ENCODE results near the gene BBS7. TPM values are rescaled to one million over a fixed set of nuclear protein-coding genes. Genes with fewer than 3 reads are reported as not detected.

Gene BBS7
- total RNA-seq, 1 experiment from 2014 or later = 26.2 TPM

DNA sequence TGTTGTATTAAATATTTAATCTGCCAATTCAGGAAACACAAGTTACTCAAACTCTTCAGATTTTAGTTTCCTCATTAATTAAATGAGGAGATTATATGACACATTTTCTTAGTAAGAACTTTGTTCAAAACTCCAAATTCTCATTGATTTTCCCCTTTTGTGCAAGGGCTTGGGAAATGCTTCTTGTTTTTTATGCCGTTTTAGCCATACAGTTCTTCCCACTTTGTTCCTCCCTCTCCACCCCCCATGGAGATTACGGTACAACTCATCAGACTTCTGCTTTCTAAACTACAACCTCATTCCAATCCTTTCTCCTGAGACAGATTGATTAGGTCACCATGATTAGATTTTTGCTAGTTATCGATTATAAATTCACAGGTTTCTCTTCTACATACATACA, 10.9 kb upstream of the BBS7 start:
- no peak overlapping the region for H4K8ac ChIP-seq (replicated peaks; ENCODE audit: insufficient read length, low read depth, low read length)
- no peaks in the 10 kb centered on the region for H3K79me2 ChIP-seq (ENCODE audit: insufficient read depth, low read length)
- Mint-ChIP-seq H3K27me3 (ENCODE audit: low read depth) (peaks cover 2% of the 10 kb centered on the region; the same call in 1 of the 2 replicates), H3K36me3 (ENCODE audit: insufficient read depth in 1 of 3, low read depth in 3 of 3) (no peaks in the 10 kb centered on the region), H3K9me3 (no peaks in the 10 kb centered on the region), H3K27ac (no peak overlapping the region), H3K4me3 (no peak overlapping the region), H3K4me1 (peaks cover 0 to 2% of the 10 kb centered on the region in 2 experiments; a peak in 1 of 4 replicates)
- H2AFZ ChIP-seq (ENCODE audit: low read length) = no peak overlapping the region
- H3K18ac ChIP-seq (ENCODE audit: insufficient read length, low read depth, low read length) = no peak overlapping the region
- H2BK5ac ChIP-seq (ENCODE audit: insufficient read length, low read length) = no peak overlapping the region
- no peak overlapping the region for H3K27ac ChIP-seq (ENCODE audit: insufficient read length, low read depth, low read length)
- H2BK120ac ChIP-seq (ENCODE audit: low read depth, low read length, poor library complexity, severe bottlenecking) = no peak overlapping the region
- no peak overlapping the region for H4K91ac ChIP-seq (ENCODE audit: insufficient read length, low read depth, low read length)
- H3K23me2 ChIP-seq (ENCODE audit: insufficient read length, low read depth, low read length, poor library complexity, severe bottlenecking) = no peaks in the 10 kb centered on the region
- TF ChIP-seq, protein P1, sequence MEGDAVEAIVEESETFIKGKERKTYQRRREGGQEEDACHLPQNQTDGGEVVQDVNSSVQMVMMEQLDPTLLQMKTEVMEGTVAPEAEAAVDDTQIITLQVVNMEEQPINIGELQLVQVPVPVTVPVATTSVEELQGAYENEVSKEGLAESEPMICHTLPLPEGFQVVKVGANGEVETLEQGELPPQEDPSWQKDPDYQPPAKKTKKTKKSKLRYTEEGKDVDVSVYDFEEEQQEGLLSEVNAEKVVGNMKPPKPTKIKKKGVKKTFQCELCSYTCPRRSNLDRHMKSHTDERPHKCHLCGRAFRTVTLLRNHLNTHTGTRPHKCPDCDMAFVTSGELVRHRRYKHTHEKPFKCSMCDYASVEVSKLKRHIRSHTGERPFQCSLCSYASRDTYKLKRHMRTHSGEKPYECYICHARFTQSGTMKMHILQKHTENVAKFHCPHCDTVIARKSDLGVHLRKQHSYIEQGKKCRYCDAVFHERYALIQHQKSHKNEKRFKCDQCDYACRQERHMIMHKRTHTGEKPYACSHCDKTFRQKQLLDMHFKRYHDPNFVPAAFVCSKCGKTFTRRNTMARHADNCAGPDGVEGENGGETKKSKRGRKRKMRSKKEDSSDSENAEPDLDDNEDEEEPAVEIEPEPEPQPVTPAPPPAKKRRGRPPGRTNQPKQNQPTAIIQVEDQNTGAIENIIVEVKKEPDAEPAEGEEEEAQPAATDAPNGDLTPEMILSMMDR (conservative IDR thresholded peaks at IDR 0.05) = no peak
- no peak overlapping the region for H3K4ac ChIP-seq (ENCODE audit: low read depth, low read length)
- no peak overlapping the region for H3K9ac ChIP-seq (ENCODE audit: extremely low read depth, insufficient read length, low read length)
- no peak overlapping the region for H2BK20ac ChIP-seq (ENCODE audit: low read depth, low read length, poor library complexity, severe bottlenecking)
- DNase-seq = no peak
- H3K79me1 ChIP-seq (ENCODE audit: insufficient read depth, low read depth, low read length, poor library complexity, severe bottlenecking) = no peaks in the 10 kb centered on the region
- no peak overlapping the region for H3K4me2 ChIP-seq (ENCODE audit: insufficient read depth, insufficient read length, low read length)
- H4K5ac ChIP-seq (ENCODE audit: insufficient read length, low read depth, low read length) = no peak overlapping the region
- no peak overlapping the region for H3K14ac ChIP-seq (ENCODE audit: insufficient read depth, low read length)
- no peak overlapping the region for H2BK12ac ChIP-seq (ENCODE audit: insufficient read length, low read depth, low read length)
- no peak overlapping the region for H2AK5ac ChIP-seq (ENCODE audit: insufficient read length, low read length)
- no peaks in the 10 kb centered on the region for H4K20me1 ChIP-seq (ENCODE audit: control insufficient read depth, insufficient read depth, insufficient read length)
- H3K9me3 ChIP-seq (ENCODE audit: control insufficient read depth, low read depth, low read length) = no peaks in the 10 kb centered on the region
- H3K56ac ChIP-seq (ENCODE audit: insufficient read length, low read depth, low read length) = no peak overlapping the region
- H3K27me3 ChIP-seq (ENCODE audit: insufficient read depth, low read length) = no peaks in the 10 kb centered on the region
- no peak overlapping the region for H3T11ph ChIP-seq (ENCODE audit: low read length)
- H3K23ac ChIP-seq (ENCODE audit: insufficient read length, low read depth, low read length) = no peak overlapping the region
- no peaks in the 10 kb centered on the region for H3K4me1 ChIP-seq (ENCODE audit: insufficient read depth, low read length)
- H2BK15ac ChIP-seq (ENCODE audit: low read depth, low read length) = no peak overlapping the region
- no CpG with 5 or more reads among the region's 3 CpGs for WGBS (ENCODE audit: extremely low coverage, insufficient read length, low lambda C conversion rate)
